GM23248 (cell line): ENCODE measurements around the gene KEAP1. TPM values are rescaled to one million over a fixed set of nuclear protein-coding genes. Genes with fewer than 3 reads are reported as not detected.
"Not testable (repeated sequence)": the region's sequence is repeated elsewhere in the genome, so short reads cannot be mapped to it uniquely, and the experiment has no call there.

Experiments used
- DNase-seq: peaks from one replicate; pipeline ENCODE4 v3.0.0-alpha.2; 2015
- H2AFZ ChIP-seq: fragments of 200-600 bp; sonication (generic); 2 replicates; pipeline ENCODE4 v1.6.1; 2016; ENCODE audit warnings: antibody characterized with exemption
- H3F3A ChIP-seq: fragments of 200-600 bp; sonication (generic); 2 replicates; pipeline ENCODE4 v1.6.1; 2016; ENCODE audit warnings: mild to moderate bottlenecking, antibody characterized with exemption, mixed run types; ENCODE audit not compliant: insufficient read depth
- H3K27ac ChIP-seq: fragments of 200-600 bp; sonication (generic); 2 replicates; pipeline ENCODE4 v1.5.1; 2016; ENCODE audit warnings: mild to moderate bottlenecking
- H3K27me3 ChIP-seq: fragments of 200-600 bp; sonication (generic); replicated peaks from 2 replicates; pipeline ENCODE4 v1.6.1; 2016; ENCODE audit warnings: mild to moderate bottlenecking; ENCODE audit not compliant: insufficient read depth
- H3K36me3 ChIP-seq: fragments of 200-600 bp; sonication (generic); 2 replicates; pipeline ENCODE4 v1.6.1; 2016; ENCODE audit warnings: low read depth, mild to moderate bottlenecking
- H3K4me1 ChIP-seq: fragments of 200-600 bp; sonication (generic); 2 replicates; pipeline ENCODE4 v1.6.1; 2016; ENCODE audit warnings: mild to moderate bottlenecking; ENCODE audit not compliant: insufficient read depth
- H3K4me2 ChIP-seq: fragments of 200-600 bp; sonication (generic); one replicate; pipeline ENCODE4 v1.6.1; 2016; ENCODE audit warnings: mild to moderate bottlenecking; ENCODE audit not compliant: unreplicated experiment
- H3K4me3 ChIP-seq: fragments of 200-600 bp; sonication (generic); 2 replicates; pipeline ENCODE4 v1.5.1; 2016; ENCODE audit warnings: mild to moderate bottlenecking
- H3K79me2 ChIP-seq: fragments of 200-600 bp; sonication (generic); 2 replicates; pipeline ENCODE4 v1.6.1; 2016; ENCODE audit warnings: mild to moderate bottlenecking; ENCODE audit not compliant: insufficient read depth
- H3K9ac ChIP-seq: fragments of 200-600 bp; sonication (generic); 2 replicates; pipeline ENCODE4 v1.6.1; 2016; ENCODE audit warnings: mild to moderate bottlenecking
- H3K9me2 ChIP-seq: fragments of 200-600 bp; sonication (generic); 2 replicates; pipeline ENCODE4 v1.6.1; 2016; ENCODE audit warnings: mixed run types, mild to moderate bottlenecking, moderate library complexity; ENCODE audit not compliant: insufficient read depth
- H3K9me3 ChIP-seq: fragments of 200-600 bp; sonication (generic); one replicate; pipeline ENCODE4 v1.6.1; 2017; ENCODE audit warnings: low read depth
- H4K20me1 ChIP-seq: fragments of 200-600 bp; sonication (generic); 2 replicates; pipeline ENCODE4 v1.6.0; 2016; ENCODE audit not compliant: insufficient read depth
- EZH2 ChIP-seq: fragments of 200-600 bp; sonication (generic); IDR thresholded peaks from 2 replicates; pipeline ENCODE4 v1.6.1; 2018; ENCODE audit warnings: antibody characterized with exemption, mild to moderate bottlenecking; ENCODE audit not compliant: insufficient read depth, poor library complexity, severe bottlenecking
- EZH2phosphoT487 ChIP-seq: fragments of 200-600 bp; sonication (generic); IDR thresholded peaks from 2 replicates; pipeline ENCODE4 v1.6.1; 2018; ENCODE audit warnings: antibody characterized with exemption, moderate library complexity, mild to moderate bottlenecking, low read depth; ENCODE audit not compliant: insufficient read depth
- WGBS, 2 experiments: methylation state at CpG; one replicate each; pipeline ENCODE4 v1.1.6; 2015 to 2017; ENCODE audit warnings: low lambda C conversion rate in 2 of 2, low coverage in 1 of 2; ENCODE audit errors: missing lambda C conversion rate in 2 of 2; 5-methylcytosine and 5-hydroxymethylcytosine counted together
- in situ Hi-C: fragments of 300-500 bp; cut with MboI; formaldehyde crosslinking; loops from 2 replicates; pipeline ENCODE4 v1.15.0; 2020
- polyA plus RNA-seq: library from polyadenylated mRNA; unstranded; fragments of >200 nt; fragmentation: Nextera tagmentation; extraction: Ambion mirVana; gene quantifications from 2 replicates; pipeline ENCODE4 v1.2.1, GENCODE V29; 2016
- total RNA-seq: library from RNA; depleted of rRNA; stranded (reverse); fragments of >200 nt; shearing (Covaris generic); gene quantifications from 2 replicates; pipeline ENCODE4 v1.2.3, GENCODE V29; 2014

The KEAP1 gene
- total and polyA plus RNA-seq, 2 experiments from 2014 or later: 81.5 to 99.5 TPM

DNA sequence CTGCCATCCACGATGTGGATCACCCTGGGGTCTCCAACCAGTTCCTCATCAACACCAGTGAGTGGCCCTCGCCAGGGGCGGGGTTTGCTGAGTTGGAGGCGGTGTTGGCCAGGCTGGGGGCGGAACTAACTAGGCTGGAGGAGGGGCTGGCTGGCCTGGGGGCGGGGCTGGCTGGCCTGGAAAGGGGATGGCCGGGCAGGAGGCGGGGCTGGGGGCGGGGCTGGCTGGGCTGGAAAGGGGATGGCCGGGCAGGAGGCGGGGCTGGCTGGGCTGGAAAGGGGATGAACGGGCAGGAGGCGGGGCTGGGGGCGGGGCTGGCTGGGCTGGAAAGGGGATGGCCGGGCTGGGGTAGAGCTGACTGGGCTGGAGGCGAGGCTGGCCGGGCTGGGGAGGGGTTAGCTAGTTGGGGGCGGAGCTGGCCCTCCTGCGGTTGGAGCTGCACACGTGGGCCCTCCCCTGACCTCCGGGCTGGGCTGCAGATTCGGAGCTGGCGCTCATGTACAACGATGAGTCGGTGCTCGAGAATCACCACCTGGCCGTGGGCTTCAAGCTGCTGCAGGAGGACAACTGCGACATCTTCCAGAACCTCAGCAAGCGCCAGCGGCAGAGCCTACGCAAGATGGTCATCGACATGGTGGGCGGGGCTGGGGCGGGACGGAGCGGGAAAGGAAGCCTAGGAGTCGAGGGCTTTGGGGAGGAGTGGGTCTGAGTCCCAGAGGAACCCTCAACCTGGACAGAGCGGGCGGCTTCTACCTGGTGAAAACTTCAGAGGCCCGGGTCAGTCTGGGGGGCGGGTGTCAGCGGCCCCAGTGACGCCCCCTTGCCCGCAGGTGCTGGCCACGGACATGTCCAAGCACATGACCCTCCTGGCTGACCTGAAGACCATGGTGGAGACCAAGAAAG is 41.9 kb downstream of the KEAP1 start:
- no peak overlapping the region for H3K9ac ChIP-seq
- peak overlapping the region; percentile 54; the same call in 1 of the 2 replicates for H3K4me3 ChIP-seq
- no peaks in the 10 kb centered on the region for H4K20me1 ChIP-seq
- peak; percentile 87 for DNase-seq
- no peaks in the 10 kb centered on the region for H3K79me2 ChIP-seq
- no peak overlapping the region for H3K27ac ChIP-seq
- TF ChIP-seq EZH2phosphoT487: no peak
- TF ChIP-seq EZH2: no peak
- no peaks in the 10 kb centered on the region for H3K9me2 ChIP-seq
- H3K4me1 ChIP-seq: no peaks in the 10 kb centered on the region
- no peaks in the 10 kb centered on the region for H3F3A ChIP-seq
- in situ Hi-C loops: no loop called here
- no peaks in the 10 kb centered on the region for H3K9me3 ChIP-seq
- H2AFZ ChIP-seq: no peak overlapping the region
- H3K4me2 ChIP-seq: no peak overlapping the region
- WGBS, 2 experiments: 36 to 39% methylated on average over 23 to 45 of the region's 45 CpGs
- H3K36me3 ChIP-seq: no peaks in the 10 kb centered on the region
- no peaks in the 10 kb centered on the region for H3K27me3 ChIP-seq

DNA sequence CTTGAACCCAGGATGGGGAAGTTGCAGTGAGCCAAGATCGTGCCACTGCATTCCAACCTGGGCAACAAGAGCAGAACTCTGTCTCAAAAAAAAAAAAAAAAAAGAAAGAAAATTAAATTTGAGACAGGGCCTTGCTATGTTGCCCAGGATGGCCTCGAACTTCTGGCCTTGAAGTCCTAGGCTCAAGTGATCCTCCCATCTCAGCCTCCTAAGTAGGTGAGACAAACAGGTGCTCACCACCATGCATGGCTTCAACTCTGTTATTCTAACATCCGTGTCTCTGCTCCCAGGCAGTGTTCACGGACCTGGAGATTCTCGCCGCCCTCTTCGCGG is 42.5 kb downstream of the KEAP1 start:
- H3K4me1 ChIP-seq: no peaks in the 10 kb centered on the region
- H3K4me3 ChIP-seq: no peak overlapping the region
- no peak overlapping the region for H3K27ac ChIP-seq
- H3K9ac ChIP-seq: no peak overlapping the region
- in situ Hi-C loops: no loop called here
- H3K9me2 ChIP-seq: no peaks in the 10 kb centered on the region
- no peak overlapping the region for H3K4me2 ChIP-seq
- 57 to 61% methylated on average over 8 of the region's 8 CpGs for WGBS, 2 experiments
- no peak overlapping the region for H2AFZ ChIP-seq
- no peaks in the 10 kb centered on the region for H3K79me2 ChIP-seq
- no peaks in the 10 kb centered on the region for H3K9me3 ChIP-seq
- no peaks in the 10 kb centered on the region for H3K27me3 ChIP-seq
- H4K20me1 ChIP-seq: no peaks in the 10 kb centered on the region
- no peak for TF ChIP-seq EZH2phosphoT487
- TF ChIP-seq EZH2: no peak
- H3K36me3 ChIP-seq: no peaks in the 10 kb centered on the region
- no peak for DNase-seq
- no peaks in the 10 kb centered on the region for H3F3A ChIP-seq

DNA sequence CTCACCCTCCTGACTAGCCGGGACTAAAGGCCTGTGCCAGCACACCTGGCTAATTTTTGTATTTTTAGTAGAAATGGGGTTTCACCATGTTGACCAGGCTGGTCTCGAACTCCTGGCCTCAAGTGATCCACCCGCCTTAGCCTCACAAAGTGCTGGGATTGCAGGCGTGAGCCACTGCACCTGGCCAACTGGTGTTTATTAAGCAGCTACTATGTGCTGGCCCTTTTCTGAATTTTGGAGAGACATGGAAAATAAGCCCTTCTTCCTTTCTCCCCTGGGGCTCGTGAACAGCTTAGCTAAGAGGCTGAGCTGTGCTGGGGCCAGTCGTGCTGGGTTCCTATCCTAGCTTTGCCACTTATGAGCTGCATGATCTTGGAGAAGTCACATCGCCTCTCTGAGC is 44.4 kb downstream of the KEAP1 start:
- H3K79me2 ChIP-seq, DNase-seq, H2AFZ ChIP-seq, in situ Hi-C loops, H3K9ac ChIP-seq, H3K4me1 ChIP-seq, H3K27me3 ChIP-seq, H3K9me2 ChIP-seq, H3K27ac ChIP-seq, H4K20me1 ChIP-seq, H3K9me3 ChIP-seq, H3K4me3 ChIP-seq, H3F3A ChIP-seq, H3K36me3 ChIP-seq, H3K4me2 ChIP-seq: not testable (repeated sequence)
- 95 to 96% methylated on average over 7 of the region's 7 CpGs for WGBS, 2 experiments

DNA sequence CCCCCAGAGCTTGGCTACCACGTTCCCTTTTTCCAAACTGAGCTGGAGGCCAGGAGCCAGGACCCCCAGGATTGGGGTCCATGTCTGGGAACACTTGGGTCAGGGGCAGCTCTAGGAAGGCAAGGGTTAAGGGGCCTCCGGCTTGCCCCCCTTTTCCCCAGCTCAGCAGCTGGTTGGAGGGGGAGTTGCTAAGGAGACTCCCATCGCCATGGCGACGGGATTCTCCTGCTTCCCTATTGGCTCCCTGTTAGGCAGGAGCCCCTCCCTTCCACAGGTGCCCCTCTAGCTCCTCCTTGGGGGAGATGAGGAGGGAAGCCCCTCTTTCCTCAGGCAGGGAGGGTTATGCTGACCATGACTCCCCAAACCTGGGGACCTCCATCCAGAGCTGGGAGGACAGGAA is 48.9 kb downstream of the KEAP1 start:
- H2AFZ ChIP-seq: no peak overlapping the region
- H3K79me2 ChIP-seq: no peaks in the 10 kb centered on the region
- H3F3A ChIP-seq: no peaks in the 10 kb centered on the region
- H3K27ac ChIP-seq: no peak overlapping the region
- H3K4me3 ChIP-seq: no peak overlapping the region
- no peaks in the 10 kb centered on the region for H3K27me3 ChIP-seq
- no peak overlapping the region for H3K9ac ChIP-seq
- TF ChIP-seq EZH2phosphoT487 (no peak), EZH2 (no peak)
- H3K36me3 ChIP-seq: no peaks in the 10 kb centered on the region
- in situ Hi-C loops: no loop called here
- H3K4me2 ChIP-seq: no peak overlapping the region
- DNase-seq: peak; percentile 43
- no peaks in the 10 kb centered on the region for H3K9me3 ChIP-seq
- no peaks in the 10 kb centered on the region for H4K20me1 ChIP-seq
- 68 to 73% methylated on average over 5 of the region's 5 CpGs for WGBS, 2 experiments
- H3K4me1 ChIP-seq: no peaks in the 10 kb centered on the region
- H3K9me2 ChIP-seq: no peaks in the 10 kb centered on the region

GRCh38 chr19:10453852-10454251 is 49.3 kb downstream of the KEAP1 start:
- Histone ChIP-seq H2AFZ (no peak overlapping the region), H3K27ac (no peak overlapping the region), H4K20me1 (no peaks in the 10 kb centered on the region), H3K27me3 (no peaks in the 10 kb centered on the region), H3F3A (no peaks in the 10 kb centered on the region), H3K9me2 (no peaks in the 10 kb centered on the region), H3K9ac (no peak overlapping the region), H3K79me2 (no peaks in the 10 kb centered on the region), H3K4me3 (no peak overlapping the region), H3K4me2 (no peak overlapping the region), H3K9me3 (no peaks in the 10 kb centered on the region), H3K4me1 (no peaks in the 10 kb centered on the region), H3K36me3 (no peaks in the 10 kb centered on the region)
- 82 to 86% methylated on average over 4 of the region's 4 CpGs for WGBS, 2 experiments
- in situ Hi-C loops: no loop called here
- no peak for DNase-seq
- TF ChIP-seq EZH2 (no peak), EZH2phosphoT487 (no peak)
